K562 treated with DMSO at 1 percent for 24 hours (cell line): ENCODE data around the gene MINDY1. TPM values are rescaled to one million over a fixed set of nuclear protein-coding genes. Genes with fewer than 3 reads are reported as not detected.

ENCODE experiments used
- total RNA-seq: library from RNA; unstranded; fragments of 300-600 nt; gene quantifications from 2 replicates; pipeline ENCODE4 v1.2.3, GENCODE V29; 2022; ENCODE audit warnings: low read depth; ENCODE audit not compliant: insufficient read depth

MINDY1 gene, protein sequence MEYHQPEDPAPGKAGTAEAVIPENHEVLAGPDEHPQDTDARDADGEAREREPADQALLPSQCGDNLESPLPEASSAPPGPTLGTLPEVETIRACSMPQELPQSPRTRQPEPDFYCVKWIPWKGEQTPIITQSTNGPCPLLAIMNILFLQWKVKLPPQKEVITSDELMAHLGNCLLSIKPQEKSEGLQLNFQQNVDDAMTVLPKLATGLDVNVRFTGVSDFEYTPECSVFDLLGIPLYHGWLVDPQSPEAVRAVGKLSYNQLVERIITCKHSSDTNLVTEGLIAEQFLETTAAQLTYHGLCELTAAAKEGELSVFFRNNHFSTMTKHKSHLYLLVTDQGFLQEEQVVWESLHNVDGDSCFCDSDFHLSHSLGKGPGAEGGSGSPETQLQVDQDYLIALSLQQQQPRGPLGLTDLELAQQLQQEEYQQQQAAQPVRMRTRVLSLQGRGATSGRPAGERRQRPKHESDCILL
- 18.5 and 23.2 TPM in 2 replicates for total RNA-seq

GRCh38 chr1:151006327-151007052, at the start of gene MINDY1:
MINDY1 (minus strand) TSS chr1:151006902; CDS start chr1:151002617, 4,285 bp downstream.

GRCh38 chr1:151047591-151047924, 40.9 kb upstream of the MINDY1 start, which contains the start of gene C1orf56:
C1orf56 (plus strand) TSS chr1:151047751; CDS start chr1:151047848, 97 bp downstream.

DNA sequence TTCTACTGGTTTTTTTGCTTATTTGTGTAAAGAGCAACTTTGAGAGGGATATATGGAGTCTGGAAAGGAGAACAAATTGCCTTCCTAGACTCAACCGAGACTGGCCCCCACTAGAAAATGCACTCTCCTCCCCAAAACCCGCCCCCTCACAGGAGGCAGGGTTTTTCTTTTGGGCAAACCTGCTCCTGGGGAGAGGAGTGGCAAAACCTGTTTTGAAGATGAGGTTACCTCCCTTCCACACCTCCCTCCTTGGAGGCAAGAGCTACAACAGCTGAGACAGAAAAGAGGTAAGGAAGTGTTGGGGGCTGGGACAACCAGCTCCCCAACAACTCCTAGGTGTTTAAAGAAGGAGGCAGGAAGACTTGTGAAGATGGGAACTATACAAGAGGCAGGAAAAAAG, 29.7 kb upstream of the MINDY1 start, which contains the start of gene BNIPL:
Gene BNIPL (plus strand): TSS at position 231 of the 400 bp plus-strand sequence. CDS start 140 bp downstream, at position 371.

GRCh38 chr1:151008244-151009205, 1.8 kb upstream of the MINDY1 start, which contains the start of gene PRUNE1:
PRUNE1 (plus strand) TSS chr1:151008449; CDS start chr1:151008633, 184 bp downstream.

GRCh38 chr1:150981805-150982712, 24.6 kb downstream of the MINDY1 start, which contains the start of gene ANXA9:
ANXA9 (plus strand) TSS chr1:150982292; CDS start chr1:150983106, 814 bp downstream.

GRCh38 chr1:150974580-150975478, 31.9 kb downstream of the MINDY1 start, which contains the start of gene CERS2:
CERS2 (minus strand) TSS chr1:150974835; CDS start chr1:150969090, 5,745 bp downstream.

Other genes with a start within 250 kb of the MINDY1 start
- gene CTSS, start 241.1 kb downstream of the MINDY1 start, total RNA-seq, result 22.6 and 28.0 TPM in 2 replicates
- 4.4 and 4.6 TPM in 2 replicates for gene CTSK, start 198.6 kb downstream of the MINDY1 start, total RNA-seq
- 26.6 and 30.1 TPM in 2 replicates for gene ARNT, start 130.3 kb downstream of the MINDY1 start, total RNA-seq
- not detected in 2 replicates for gene CTXND2, start 119.8 kb downstream of the MINDY1 start, total RNA-seq
- gene SETDB1, start 80.5 kb downstream of the MINDY1 start, total RNA-seq, result 21.8 and 27.0 TPM in 2 replicates
- 183 and 184 TPM in 2 replicates for gene CERS2, start 32.1 kb downstream of the MINDY1 start, total RNA-seq
- 2.5 and 5.2 TPM in 2 replicates for gene ANXA9, start 24.6 kb downstream of the MINDY1 start, total RNA-seq
- 23.5 and 26.5 TPM in 2 replicates for gene PRUNE1, start 1.5 kb upstream of the MINDY1 start, total RNA-seq
- gene BNIPL, start 29.7 kb upstream of the MINDY1 start, total RNA-seq, result 1.7 and 2.0 TPM in 2 replicates
- 5.3 and 7.5 TPM in 2 replicates for gene C1orf56, start 40.8 kb upstream of the MINDY1 start, total RNA-seq
- 58.3 and 67.9 TPM in 2 replicates for gene CDC42SE1, start 52.7 kb upstream of the MINDY1 start, total RNA-seq
- 9.1 and 9.4 TPM in 2 replicates for gene MLLT11, start 53.5 kb upstream of the MINDY1 start, total RNA-seq
- 3.6 and 3.7 TPM in 2 replicates for gene GABPB2, start 63.9 kb upstream of the MINDY1 start, total RNA-seq
- 8.6 and 9.7 TPM in 2 replicates for gene SEMA6C, start 139.7 kb upstream of the MINDY1 start, total RNA-seq
- gene TNFAIP8L2, start 149.7 kb upstream of the MINDY1 start, total RNA-seq, result 0.79 and 2.2 TPM in 2 replicates
- 5.2 and 5.8 TPM in 2 replicates for gene LYSMD1, start 159.0 kb upstream of the MINDY1 start, total RNA-seq
- gene SCNM1, start 159.2 kb upstream of the MINDY1 start, total RNA-seq, result 41.3 and 42.0 TPM in 2 replicates
- 0.38 TPM in 1 of 2 replicates, not detected in the other for gene TMOD4, start 169.1 kb upstream of the MINDY1 start, total RNA-seq
- 74.3 and 81.7 TPM in 2 replicates for gene VPS72, start 183.3 kb upstream of the MINDY1 start, total RNA-seq
- 17.7 and 19.0 TPM in 2 replicates for gene PIP5K1A, start 191.7 kb upstream of the MINDY1 start, total RNA-seq
- 331 and 341 TPM in 2 replicates for gene PSMD4, start 247.8 kb upstream of the MINDY1 start, total RNA-seq